Measurements from ENCODE around the gene ZNF99.
"Not testable (repeated sequence)": the region's sequence is repeated elsewhere in the genome, so short reads cannot be mapped to it uniquely, and the experiment has no call there.

The ZNF99 gene

GRCh38 chr19:22783651-22784410 lies at the start of gene ZNF99:
TSS of gene ZNF99 (minus strand) at chr19:22784151. CDS start at chr19:22784016, 135 bp downstream.
- DNase-seq (ENCODE audit: low read depth) = no peak

- no peak for DNase-seq (ENCODE audit: low read depth)
Observed at GRCh38 chr19:22832031-22832762, 48.2 kb upstream of the ZNF99 start, which contains the start of gene ZNF723. TSS of gene ZNF723 (plus strand) at chr19:22832291. CDS start at chr19:22832380, 89 bp downstream.

GRCh38 chr19:22831211-22831610 lies 47.3 kb upstream of the ZNF99 start:
- no peak for DNase-seq (ENCODE audit: low read depth)

- DNase-seq (ENCODE audit: low read depth) = no peak
Observed at GRCh38 chr19:22814124-22814523, 30.2 kb upstream of the ZNF99 start.

GRCh38 chr19:22807061-22807835 lies 23.3 kb upstream of the ZNF99 start:
- DNase-seq (ENCODE audit: low read depth) = no peak

GRCh38 chr19:22806418-22806817 lies 22.5 kb upstream of the ZNF99 start:
- DNase-seq (ENCODE audit: low read depth) = no peak

GRCh38 chr19:22797040-22797439 lies 13.1 kb upstream of the ZNF99 start:
- no peak for DNase-seq (ENCODE audit: low read depth)

- DNase-seq (ENCODE audit: low read depth) = not testable (repeated sequence)
Observed at GRCh38 chr19:22792863-22793262, 8.9 kb upstream of the ZNF99 start.

GRCh38 chr19:22735911-22736645 lies 47.9 kb downstream of the ZNF99 start:
- no peak for DNase-seq (ENCODE audit: low read depth)

GRCh38 chr19:22733691-22734090 lies 50.3 kb downstream of the ZNF99 start:
- DNase-seq (ENCODE audit: low read depth) = no peak

GRCh38 chr19:22728214-22728613 lies 55.7 kb downstream of the ZNF99 start:
- DNase-seq (ENCODE audit: low read depth) = not testable (repeated sequence)

- DNase-seq (ENCODE audit: low read depth) = not testable (repeated sequence)
Observed at GRCh38 chr19:22721533-22721932, 62.4 kb downstream of the ZNF99 start.

- DNase-seq (ENCODE audit: low read depth) = no peak
Observed at GRCh38 chr19:22708983-22709382, 75.0 kb downstream of the ZNF99 start.

GRCh38 chr19:22703096-22703495 lies 80.9 kb downstream of the ZNF99 start:
- not testable (repeated sequence) for DNase-seq (ENCODE audit: low read depth)

- not testable (repeated sequence) for DNase-seq (ENCODE audit: low read depth)
Observed at GRCh38 chr19:22702661-22703060, 81.3 kb downstream of the ZNF99 start.
